Activated B cell treated with CpG ODN at 0.5 μM for 24 hours (primary cell): ENCODE data around the gene ATOX1. TPM values are rescaled to one million over a fixed set of nuclear protein-coding genes. Genes with fewer than 3 reads are reported as not detected.

Source experiments
- ATAC-seq: fragments of 200-7000 bp; cut with Tn5 transposase; one replicate; pipeline ENCODE4 v1.10.0; 2021; ENCODE audit warnings: low read depth, mild to moderate bottlenecking, moderate library complexity
- CTCF ChIA-PET: fragments of 350-600 bp; sonication (Branson Sonifier 250); formaldehyde crosslinking; loops from one replicate; lab custom pipeline; 2021; ENCODE audit warnings: antibody characterized with exemption; lab: Charles Lee
- POLR2A ChIA-PET: fragments of 350-600 bp; sonication (Branson Sonifier 250); formaldehyde crosslinking; loops from one replicate; lab custom pipeline; 2021; ENCODE audit warnings: antibody characterized with exemption; lab: Charles Lee
- DNase-seq: peaks from one replicate; pipeline ENCODE4 v3.0.0; 2022
- H3K27ac Mint-ChIP-seq: one replicate; pipeline ENCODE4 v1.8.0; 2020; ENCODE audit warnings: mixed read lengths
- H3K27me3 Mint-ChIP-seq: one replicate; pipeline ENCODE4 v1.8.0; 2021; ENCODE audit warnings: mixed read lengths
- H3K36me3 Mint-ChIP-seq: one replicate; pipeline ENCODE4 v1.8.0; 2021; ENCODE audit warnings: low read depth, mixed read lengths
- H3K4me1 Mint-ChIP-seq: one replicate; pipeline ENCODE4 v1.8.0; 2021; ENCODE audit warnings: mixed read lengths
- H3K4me3 Mint-ChIP-seq: one replicate; pipeline ENCODE4 v1.8.0; 2020; ENCODE audit warnings: mild to moderate bottlenecking, mixed read lengths
- H3K9me3 Mint-ChIP-seq: one replicate; pipeline ENCODE4 v1.8.0; 2020; ENCODE audit warnings: mixed read lengths
- intact Hi-C: fragments of 100-400 bp; cut with micrococcal nuclease; formaldehyde crosslinking; loops from one replicate; pipeline ENCODE4 v1.15.1; 2024
- total RNA-seq: library from RNA; stranded (reverse); gene quantifications from 2 replicates; pipeline ENCODE4 v1.2.3, GENCODE V29; 2022
- TF ChIP-seq, protein P1 (sequence below): fragments of 200-600 bp; IDR thresholded peaks from one replicate; pipeline ENCODE4 v1.8.0; 2022; ENCODE audit warnings: antibody characterized with exemption, mild to moderate bottlenecking

ATOX1 gene
- total RNA-seq, 1 donor from 2014 or later: 66.6 TPM

DNA sequence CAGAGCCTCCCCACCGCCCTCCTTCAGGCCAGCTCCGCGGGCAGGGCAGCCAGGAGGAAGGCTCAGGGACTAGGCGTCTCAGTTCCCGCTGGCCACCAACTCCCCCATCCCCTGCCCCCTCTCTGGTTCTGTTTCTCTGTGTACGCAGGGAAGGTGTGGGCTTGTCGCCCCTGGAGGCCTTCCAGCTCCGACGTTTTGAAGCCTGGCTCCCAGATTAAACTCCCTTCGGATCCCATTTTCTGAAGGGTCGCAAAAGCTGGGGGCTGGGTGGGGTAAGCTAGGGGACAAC lies 346 bp downstream of the ATOX1 start:
- Mint-ChIP-seq H3K27me3 (no peaks in the 10 kb centered on the region), H3K9me3 (no peaks in the 10 kb centered on the region)
- CTCF ChIA-PET: interaction anchor here (1.2 to 2.0 kb wide), 2 partner anchors 13 to 99 kb away, joined by 3 to 5 read pairs; partner anchors contain the start of gene G3BP1

DNA sequence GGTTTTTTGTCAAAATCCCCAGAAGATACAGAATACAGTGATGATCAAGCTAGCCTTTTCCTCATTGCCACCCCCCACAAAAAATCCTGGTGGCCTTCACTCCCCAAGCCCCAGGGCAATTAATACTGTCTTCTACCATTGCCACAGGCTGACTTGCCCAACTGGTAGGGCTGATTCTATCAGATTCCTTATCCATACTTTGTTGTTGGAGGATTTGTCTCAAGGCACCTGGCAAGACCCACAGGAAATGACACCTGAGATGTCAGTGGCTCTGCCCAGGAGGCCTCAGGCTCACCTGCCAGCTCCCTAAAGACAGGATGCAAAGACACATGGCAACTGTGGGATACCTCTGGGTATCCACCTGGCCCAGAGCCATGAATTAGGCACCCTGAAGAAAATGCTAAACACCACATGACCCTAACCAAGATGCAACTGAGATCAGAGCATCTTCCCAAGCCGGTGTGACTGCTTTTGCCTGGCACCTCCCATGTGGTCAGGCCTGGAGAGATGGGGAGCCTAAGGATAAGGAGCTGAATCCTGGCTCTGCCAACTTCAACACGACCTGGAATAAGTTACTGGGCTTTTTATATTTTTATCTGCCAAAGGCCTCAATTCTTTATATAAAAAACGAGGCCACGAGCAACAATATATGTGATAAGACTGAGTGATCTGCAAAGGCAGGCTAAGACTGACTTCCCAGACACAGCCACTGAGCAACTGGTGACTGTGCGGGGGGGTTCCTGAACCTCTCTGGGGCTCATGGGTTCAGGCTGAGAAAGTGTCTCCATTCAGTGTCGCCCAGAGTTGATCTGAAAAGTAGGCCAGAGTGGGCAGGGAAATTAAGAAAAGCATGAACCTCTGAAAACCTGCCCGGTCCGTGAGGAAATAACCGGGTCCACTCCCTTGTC lies 944 bp downstream of the ATOX1 start:
- Mint-ChIP-seq H3K4me3 (peak overlapping the region; percentile 89), H3K27me3 (no peaks in the 10 kb centered on the region), H3K27ac (peak overlapping the region; percentile 84), H3K36me3 (peaks cover 11% of the 10 kb centered on the region), H3K4me1 (peaks cover 40% of the 10 kb centered on the region), H3K9me3 (no peaks in the 10 kb centered on the region)
- ChIA-PET POLR2A (interaction anchor here (1.8 to 4.5 kb wide), 3 partner anchors 8 to 99 kb away, joined by 8 to 134 read pairs (median 21); partner anchors contain the start of gene G3BP1), CTCF (interaction anchor here (0.8 to 2.0 kb wide), 2 partner anchors 14 to 99 kb away, joined by 3 to 5 read pairs; no protein-coding TSS in a partner anchor)
- no peak for DNase-seq
- TF ChIP-seq, protein P1, sequence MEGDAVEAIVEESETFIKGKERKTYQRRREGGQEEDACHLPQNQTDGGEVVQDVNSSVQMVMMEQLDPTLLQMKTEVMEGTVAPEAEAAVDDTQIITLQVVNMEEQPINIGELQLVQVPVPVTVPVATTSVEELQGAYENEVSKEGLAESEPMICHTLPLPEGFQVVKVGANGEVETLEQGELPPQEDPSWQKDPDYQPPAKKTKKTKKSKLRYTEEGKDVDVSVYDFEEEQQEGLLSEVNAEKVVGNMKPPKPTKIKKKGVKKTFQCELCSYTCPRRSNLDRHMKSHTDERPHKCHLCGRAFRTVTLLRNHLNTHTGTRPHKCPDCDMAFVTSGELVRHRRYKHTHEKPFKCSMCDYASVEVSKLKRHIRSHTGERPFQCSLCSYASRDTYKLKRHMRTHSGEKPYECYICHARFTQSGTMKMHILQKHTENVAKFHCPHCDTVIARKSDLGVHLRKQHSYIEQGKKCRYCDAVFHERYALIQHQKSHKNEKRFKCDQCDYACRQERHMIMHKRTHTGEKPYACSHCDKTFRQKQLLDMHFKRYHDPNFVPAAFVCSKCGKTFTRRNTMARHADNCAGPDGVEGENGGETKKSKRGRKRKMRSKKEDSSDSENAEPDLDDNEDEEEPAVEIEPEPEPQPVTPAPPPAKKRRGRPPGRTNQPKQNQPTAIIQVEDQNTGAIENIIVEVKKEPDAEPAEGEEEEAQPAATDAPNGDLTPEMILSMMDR: no peak
- ATAC-seq: no peak
- intact Hi-C loops: loop anchor here (1.0 to 5.0 kb wide), 5 partner anchors 8 to 545 kb away; partner anchors contain the start of gene G3BP1

More for the DNA sequence above, 346 bp downstream of the ATOX1 start:
- Mint-ChIP-seq H3K4me1 (peaks cover 38% of the 10 kb centered on the region), H3K27ac (peak overlapping the region; percentile 84), H3K4me3 (peak overlapping the region; percentile 89), H3K36me3 (peaks cover 5% of the 10 kb centered on the region)
- ATAC-seq (peak; percentile 16), DNase-seq (no peak)
- intact Hi-C loops: loop anchor here (1.0 to 5.0 kb wide), 5 partner anchors 9 to 546 kb away; partner anchors contain the start of gene G3BP1
- POLR2A ChIA-PET: interaction anchor here (0.6 to 4.5 kb wide), 4 partner anchors 9 to 99 kb away, joined by 3 to 134 read pairs (median 14); partner anchors contain the start of gene G3BP1
- TF ChIP-seq, protein P1: no peak

DNA sequence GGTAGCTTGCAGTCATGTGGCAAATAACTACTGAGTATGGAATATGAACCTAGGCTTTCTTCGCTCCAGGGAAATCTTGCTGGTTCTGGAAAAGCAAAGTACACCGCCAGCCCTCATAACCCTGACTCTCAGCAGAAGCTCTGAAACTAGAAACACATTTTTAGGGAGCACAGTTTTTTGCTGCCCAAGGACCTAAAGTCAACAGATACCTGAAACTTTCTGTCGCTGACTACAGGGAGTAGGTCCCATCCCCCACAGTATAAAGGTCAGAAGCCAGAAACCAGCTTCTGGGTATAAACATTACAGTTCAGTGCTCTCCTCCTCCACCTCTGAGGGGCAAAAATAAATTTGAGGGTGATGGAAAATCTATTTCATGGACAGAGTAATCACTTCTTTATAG lies 3.0 kb downstream of the ATOX1 start:
- TF ChIP-seq, protein P1: no peak
- H3K27me3 Mint-ChIP-seq: no peaks in the 10 kb centered on the region
- DNase-seq: no peak
- ChIA-PET CTCF (interaction anchor here (1.2 kb wide), 1 partner anchor 15 kb away, joined by 4 read pairs; no protein-coding TSS in a partner anchor), POLR2A (interaction anchor here (0.7 to 4.5 kb wide), 2 partner anchors 16 to 1308 kb away, joined by 8 to 134 read pairs; partner anchors contain the start of gene G3BP1)
- no peaks in the 10 kb centered on the region for H3K9me3 Mint-ChIP-seq
- H3K4me3 Mint-ChIP-seq: no peak overlapping the region
- H3K36me3 Mint-ChIP-seq: peaks cover 24% of the 10 kb centered on the region
- H3K27ac Mint-ChIP-seq: no peak overlapping the region
- no peak for ATAC-seq
- H3K4me1 Mint-ChIP-seq: peaks cover 44% of the 10 kb centered on the region
- intact Hi-C loops: loop anchor here (5.0 kb wide), 2 partner anchors 33 to 543 kb away; no protein-coding TSS in a partner anchor

DNA sequence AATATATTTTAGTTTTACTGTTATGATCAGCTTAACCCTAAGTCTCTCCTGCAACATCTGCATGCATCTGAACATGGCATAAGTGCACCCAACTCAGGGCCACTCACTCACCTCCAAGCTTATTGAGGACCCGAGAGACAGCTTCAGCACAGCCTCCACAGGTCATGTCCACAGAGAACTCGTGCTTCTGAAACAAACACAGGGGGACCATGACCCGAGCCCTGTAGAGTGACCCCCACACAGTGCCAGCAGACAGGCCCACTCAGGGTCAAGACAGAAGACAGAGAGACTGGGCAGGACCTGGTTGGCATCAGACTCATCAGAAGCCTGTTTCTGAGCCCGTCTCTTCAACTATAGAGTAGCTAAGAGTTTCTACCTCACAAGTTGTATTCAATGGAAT lies 6.8 kb downstream of the ATOX1 start:
- no peak for DNase-seq
- Mint-ChIP-seq H3K4me3 (no peak overlapping the region), H3K4me1 (peaks cover 36% of the 10 kb centered on the region), H3K27me3 (no peaks in the 10 kb centered on the region), H3K27ac (no peak overlapping the region), H3K36me3 (peaks cover 29% of the 10 kb centered on the region), H3K9me3 (no peaks in the 10 kb centered on the region)
- TF ChIP-seq, protein P1: no peak
- ChIA-PET CTCF (interaction anchor here (0.7 to 3.0 kb wide), 4 partner anchors 11 to 99 kb away, joined by 3 to 12 read pairs (median 6); no protein-coding TSS in a partner anchor), POLR2A (interaction anchor here (0.7 to 7.2 kb wide), 2 partner anchors 20 to 1390 kb away, joined by 5 to 112 read pairs; partner anchors contain the start of gene G3BP1)
- no peak for ATAC-seq
- intact Hi-C loops: no loop called here
